DMS 273 (cell line): ENCODE results near the gene KRTAP12-2.
"Not testable (repeated sequence)": the region's sequence is repeated elsewhere in the genome, so short reads cannot be mapped to it uniquely, and the experiment has no call there.

ENCODE experiments used
- DNase-seq: peaks from one replicate; lab custom pipeline; 2025; ENCODE audit not compliant: unreplicated experiment; lab: John Stamatoyannopoulos, UW

The KRTAP12-2 gene

DNA sequence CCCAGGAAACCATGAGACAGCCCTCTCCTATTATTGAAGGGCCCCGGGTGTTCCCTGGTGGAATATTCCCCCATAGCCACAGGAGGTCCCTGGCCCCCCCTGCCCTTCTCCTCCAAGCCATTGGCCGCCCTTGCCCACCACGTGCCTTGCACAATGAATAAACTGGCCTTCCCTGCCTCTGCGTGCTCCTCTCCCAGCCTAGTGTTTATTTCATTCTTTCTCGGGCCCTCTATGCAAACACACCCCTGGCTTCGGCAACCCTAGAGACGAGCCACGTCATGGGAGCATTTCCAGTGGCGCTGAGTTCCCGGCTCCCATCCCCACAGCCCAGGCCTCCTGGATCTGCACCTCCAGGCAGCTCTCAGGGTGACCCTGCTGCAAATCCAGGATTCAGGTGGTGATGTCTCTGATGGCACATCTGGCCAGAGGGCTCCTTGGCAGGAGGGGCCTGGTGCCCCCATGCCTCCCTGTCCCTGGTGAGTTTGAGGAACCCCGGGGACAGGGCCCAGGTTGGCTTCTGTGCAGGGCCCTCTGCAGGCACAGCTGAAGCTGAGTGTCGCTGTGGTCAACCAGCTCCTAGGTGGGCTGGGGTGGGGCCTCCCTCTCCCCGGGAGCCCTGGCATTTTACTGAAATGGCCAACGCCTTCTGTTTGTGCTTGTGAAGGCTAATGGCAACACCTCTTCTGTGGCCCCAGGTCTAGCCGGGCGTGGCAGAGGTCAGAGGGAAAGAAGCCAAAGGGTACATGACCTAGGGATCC lies 36.4 kb upstream of the KRTAP12-2 start:
- DNase-seq: no peak

- peak; percentile 76 for DNase-seq
Measured at GRCh38 chr21:44702111-44702972, 35.6 kb upstream of the KRTAP12-2 start.

- DNase-seq: peak; percentile 70
Measured at GRCh38 chr21:44701541-44701940, 34.8 kb upstream of the KRTAP12-2 start.

DNA sequence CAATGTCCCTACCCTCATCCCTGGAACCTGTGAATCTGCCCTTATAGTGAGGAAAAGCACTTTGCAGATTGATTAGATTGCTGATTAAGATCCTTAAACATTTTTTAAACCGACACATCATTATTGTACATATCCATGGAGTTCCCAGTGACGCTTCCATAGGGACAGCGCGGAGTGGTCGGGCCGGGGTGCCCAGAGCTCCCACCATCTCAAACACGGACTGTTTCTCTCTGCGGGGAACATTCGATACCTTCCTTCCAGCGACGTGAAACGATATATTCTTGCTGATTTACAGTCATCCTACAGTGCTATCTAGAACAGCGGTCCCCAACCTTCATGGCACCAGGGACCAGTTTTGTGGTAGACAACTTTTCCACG lies 34.3 kb upstream of the KRTAP12-2 start:
- DNase-seq: no peak

DNA sequence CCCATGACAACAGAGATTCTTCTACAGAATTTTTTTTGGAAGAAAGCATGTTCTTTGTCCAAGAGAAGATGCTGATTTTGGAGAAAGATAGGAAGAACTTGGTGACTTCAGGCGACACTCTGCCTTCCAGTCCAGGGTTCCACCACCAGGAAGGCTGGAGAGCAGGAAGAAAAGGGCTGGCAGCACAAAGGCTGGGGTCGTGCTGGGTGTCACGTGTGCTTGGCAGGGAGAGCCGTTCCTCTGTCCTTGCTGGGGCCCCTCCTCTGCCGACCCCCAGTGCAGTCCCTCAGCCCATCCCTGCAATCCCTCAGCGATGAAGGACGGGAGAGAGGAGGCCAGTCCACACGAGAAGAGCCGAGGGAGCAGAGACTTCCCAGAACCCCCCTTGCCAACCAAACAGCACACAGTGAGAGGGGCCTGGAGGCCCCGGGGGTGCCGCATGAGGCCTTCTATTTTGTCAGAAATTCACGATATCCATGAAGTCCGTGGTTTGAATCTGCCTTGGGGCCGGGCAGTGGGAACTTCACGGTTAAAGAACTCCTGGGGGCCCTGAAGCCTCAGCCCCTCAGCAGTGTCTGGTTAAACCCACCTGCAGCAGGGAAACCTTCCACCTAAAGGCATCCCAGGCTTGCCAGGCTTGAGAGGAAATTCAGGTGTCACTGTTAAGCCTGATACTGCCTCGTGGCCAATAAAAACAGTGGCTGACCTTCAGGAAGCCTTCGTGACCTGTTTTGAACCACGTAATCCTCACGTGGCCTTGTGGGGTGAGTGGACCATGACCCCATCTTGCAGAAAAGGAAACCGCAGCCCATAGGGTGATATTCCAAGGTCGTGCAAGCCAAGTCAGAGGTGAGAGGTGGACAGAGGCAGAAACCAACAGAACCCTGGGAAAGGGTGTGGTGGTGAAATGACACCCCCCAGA lies 33.6 kb upstream of the KRTAP12-2 start:
- no peak for DNase-seq

DNA sequence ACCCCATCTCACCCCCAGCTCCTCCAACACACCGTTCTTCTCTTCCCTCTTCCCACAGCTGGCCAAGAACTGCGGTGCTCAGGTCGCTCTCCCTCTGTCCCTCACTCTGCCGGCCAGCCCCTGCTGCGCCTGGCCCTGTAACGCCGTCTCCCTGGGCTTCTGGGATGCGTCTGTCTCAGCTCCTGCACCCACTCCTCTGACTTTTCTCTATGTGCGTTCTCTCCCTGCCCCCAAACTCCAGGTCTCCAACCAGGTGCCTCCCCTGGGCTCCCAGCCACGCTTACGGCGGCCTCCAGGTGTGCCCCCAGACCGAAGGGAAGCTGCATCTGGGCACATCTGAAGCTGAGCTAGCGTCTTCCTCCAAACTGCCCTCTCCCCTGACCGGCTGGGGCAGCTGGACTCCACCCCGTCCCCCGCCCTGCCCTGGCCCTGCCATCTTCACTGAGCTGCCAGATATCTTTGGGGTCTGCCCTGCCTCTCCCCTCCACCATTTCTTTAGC lies 32.8 kb upstream of the KRTAP12-2 start:
- DNase-seq: no peak

- no peak for DNase-seq
Measured at GRCh38 chr21:44697811-44698734, 31.3 kb upstream of the KRTAP12-2 start.

GRCh38 chr21:44697172-44697810 lies 30.6 kb upstream of the KRTAP12-2 start, which contains the start of gene KRTAP10-12:
KRTAP10-12 (plus strand) TSS chr21:44697172; CDS start chr21:44697202, 30 bp downstream.
- peak; percentile 52 for DNase-seq

DNA sequence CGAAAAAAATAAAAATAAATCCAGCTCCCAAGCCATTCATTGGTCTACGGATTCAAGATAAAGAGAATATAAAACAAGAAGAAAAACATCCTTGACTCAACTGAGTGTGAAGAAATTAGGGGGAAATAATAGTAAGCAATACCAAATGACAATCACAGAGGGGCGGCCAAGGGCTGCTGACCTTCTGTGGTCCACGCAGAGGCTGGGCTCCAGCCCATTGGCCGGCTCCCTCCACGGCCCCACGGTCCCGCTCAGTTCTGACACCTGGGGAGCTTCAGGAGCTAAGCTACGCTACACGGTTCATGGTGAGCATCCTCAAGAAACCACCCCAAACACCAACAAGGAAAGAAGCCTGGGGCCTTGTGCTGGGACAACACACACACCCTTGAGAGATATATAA lies 29.8 kb upstream of the KRTAP12-2 start:
- no peak for DNase-seq

DNA sequence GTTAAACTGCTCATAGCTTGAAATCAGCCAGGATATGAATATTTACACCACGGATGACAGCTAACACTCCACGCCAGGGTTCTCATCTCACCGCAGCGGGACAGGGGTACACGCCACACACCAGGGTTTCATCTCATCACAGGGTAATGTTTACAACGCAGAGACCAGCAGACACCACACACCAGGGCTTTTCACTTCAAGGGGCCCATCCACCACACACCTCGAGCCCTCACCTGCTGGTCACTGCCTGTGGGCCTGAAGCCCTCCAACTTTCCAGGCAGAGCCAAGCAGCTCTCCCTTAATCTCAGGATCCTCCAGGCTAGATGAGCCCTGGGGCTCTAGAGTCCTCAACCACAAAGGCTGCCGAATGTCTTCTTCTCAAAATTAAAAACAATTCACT lies 28.9 kb upstream of the KRTAP12-2 start:
- DNase-seq: no peak

- no peak for DNase-seq
Measured at GRCh38 chr21:44695184-44695583, 28.5 kb upstream of the KRTAP12-2 start.

DNA sequence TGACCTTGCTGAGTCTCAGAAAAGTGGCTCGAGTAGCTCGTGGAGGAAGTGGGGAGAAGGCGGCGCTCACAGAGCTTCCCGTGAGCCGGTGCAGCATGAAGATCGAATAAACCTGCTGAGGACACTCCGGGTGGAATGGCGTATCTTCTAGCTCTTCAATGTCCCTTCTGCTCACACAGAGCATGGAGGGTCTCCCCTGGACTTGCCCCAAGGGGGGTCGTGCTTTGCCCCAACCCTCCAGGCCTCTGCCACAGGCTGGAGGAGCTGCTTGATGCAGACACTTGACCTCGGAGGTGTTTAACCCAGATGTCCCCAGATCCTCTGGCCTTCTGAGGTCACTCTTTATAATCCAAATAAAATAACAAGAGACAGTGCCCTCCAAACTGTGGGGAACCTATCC lies 28.0 kb upstream of the KRTAP12-2 start:
- no peak for DNase-seq

- DNase-seq: no peak
Measured at GRCh38 chr21:44692798-44693512, 26.2 kb upstream of the KRTAP12-2 start.

GRCh38 chr21:44691686-44692085 lies 25.0 kb upstream of the KRTAP12-2 start:
- DNase-seq: no peak

- DNase-seq: not testable (repeated sequence)
Measured at GRCh38 chr21:44689740-44690139, 23.0 kb upstream of the KRTAP12-2 start.

DNA sequence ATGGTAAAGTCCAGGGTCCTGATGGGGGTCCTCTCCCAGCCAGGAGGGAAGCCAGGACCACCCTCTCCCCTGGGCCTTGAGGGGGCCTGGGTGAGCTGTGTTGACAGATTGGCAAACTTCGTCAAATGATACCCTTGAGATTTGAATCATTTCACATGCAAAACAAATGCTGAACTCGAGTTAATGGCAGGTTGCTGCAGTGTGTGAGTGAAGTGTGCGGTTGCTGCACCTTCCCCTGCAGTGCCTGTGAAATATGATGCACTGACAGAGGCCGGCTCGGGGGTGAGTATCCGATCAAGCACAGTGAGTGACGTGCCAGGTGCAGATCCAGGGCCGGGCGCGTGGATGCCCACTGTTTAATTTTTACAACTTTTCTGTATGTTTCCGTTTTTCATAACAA lies 20.9 kb upstream of the KRTAP12-2 start:
- peak; percentile 34 for DNase-seq

DNA sequence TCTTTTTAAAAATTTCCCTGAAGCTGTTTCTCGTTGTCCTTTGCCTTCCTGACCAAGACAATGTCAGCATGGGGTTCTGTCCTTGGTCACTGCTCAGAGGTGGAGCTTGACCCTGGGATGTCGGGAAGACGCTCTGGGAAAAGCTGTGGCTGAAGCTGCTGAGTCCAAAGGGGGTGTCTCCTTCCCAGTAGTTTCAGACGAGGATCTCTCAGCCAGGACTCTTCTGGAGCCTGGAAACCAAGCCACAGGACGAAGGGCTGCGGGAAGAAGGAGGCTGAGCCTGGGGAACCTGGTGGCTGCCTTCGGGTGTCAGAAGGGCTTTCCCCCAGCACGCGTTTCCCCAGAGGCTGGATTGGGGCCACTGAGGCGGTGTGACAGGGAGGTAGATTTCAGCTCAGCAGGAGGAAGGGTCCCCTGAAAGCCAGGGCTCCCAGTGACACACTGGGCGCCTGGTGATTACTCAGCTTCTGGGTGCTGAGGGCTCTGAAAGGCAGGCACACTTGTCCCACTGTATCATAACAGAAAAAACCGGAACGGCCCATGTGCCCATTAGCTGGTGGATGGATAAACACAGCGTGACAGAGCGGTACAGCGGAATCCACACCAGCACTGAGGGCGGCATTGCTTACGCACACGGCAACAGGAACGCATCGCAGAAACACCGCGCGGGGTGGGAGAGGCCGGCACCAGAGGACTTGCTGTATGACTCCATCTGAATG lies 20.3 kb upstream of the KRTAP12-2 start:
- no peak for DNase-seq
